HCEC 1CT (cell line): ENCODE data around the gene STUB1.
A peak's percentile ranks its signal among the peaks of the same experiment; 100 is the strongest.

Experiments used
- DNase-seq: peaks from one replicate; pipeline ENCODE4 v3.0.0-alpha.2; 2017

The STUB1 gene

GRCh38 chr16:726438-727290 is 46.5 kb downstream of the STUB1 start, which contains the start of the genes CCDC78 and HAGHL:
Gene CCDC78, minus strand, starts transcription at chr16:726443. Its CDS starts 76 bp downstream, at chr16:726367.
Gene HAGHL, plus strand, starts transcription at chr16:727106. Its CDS starts 404 bp downstream, at chr16:727510.
- DNase-seq = peak; percentile 45

- DNase-seq = peak; percentile 42
Measured at GRCh38 chr16:727291-727977, 47.2 kb downstream of the STUB1 start.

- peak; percentile 86 for DNase-seq
Measured at GRCh38 chr16:728131-728889, 48.1 kb downstream of the STUB1 start.

GRCh38 chr16:728890-729744 is 48.9 kb downstream of the STUB1 start:
- DNase-seq = no peak

- DNase-seq = no peak
Measured at GRCh38 chr16:729768-730665, 49.8 kb downstream of the STUB1 start.

GRCh38 chr16:730666-731509 is 50.7 kb downstream of the STUB1 start:
- no peak for DNase-seq

- DNase-seq = no peak
Measured at GRCh38 chr16:732332-732731, 52.1 kb downstream of the STUB1 start.
